ENCODE data around the gene CEP170B.
"Not testable (repeated sequence)": the region's sequence is repeated elsewhere in the genome, so short reads cannot be mapped to it uniquely, and the experiment has no call there.

Gene CEP170B

GRCh38 chr14:104933746-104934733 is 69.0 kb downstream of the CEP170B start:
- no peak for DNase-seq

GRCh38 chr14:104935026-104935650 is 70.1 kb downstream of the CEP170B start:
- peak; percentile 80 for DNase-seq

DNA sequence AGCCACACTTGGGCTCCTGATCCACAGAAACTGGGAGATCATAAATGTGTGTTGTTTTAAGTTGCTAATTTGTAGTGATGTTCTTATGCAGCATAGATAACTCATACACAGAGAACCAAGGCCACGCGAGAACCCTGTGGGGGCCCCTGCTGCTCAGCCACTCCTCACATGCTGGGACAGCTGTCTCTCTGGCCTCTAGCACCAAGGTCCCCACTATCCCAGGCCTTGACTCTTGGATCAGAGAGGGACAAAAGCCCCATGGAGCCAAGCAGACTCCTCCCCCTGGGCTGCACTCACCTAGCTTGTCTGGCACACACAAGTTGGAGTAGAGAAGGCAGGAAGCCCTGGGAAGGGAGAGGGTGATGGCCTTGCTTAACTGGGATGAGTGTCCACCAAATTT is 70.9 kb downstream of the CEP170B start:
- DNase-seq = no peak

DNA sequence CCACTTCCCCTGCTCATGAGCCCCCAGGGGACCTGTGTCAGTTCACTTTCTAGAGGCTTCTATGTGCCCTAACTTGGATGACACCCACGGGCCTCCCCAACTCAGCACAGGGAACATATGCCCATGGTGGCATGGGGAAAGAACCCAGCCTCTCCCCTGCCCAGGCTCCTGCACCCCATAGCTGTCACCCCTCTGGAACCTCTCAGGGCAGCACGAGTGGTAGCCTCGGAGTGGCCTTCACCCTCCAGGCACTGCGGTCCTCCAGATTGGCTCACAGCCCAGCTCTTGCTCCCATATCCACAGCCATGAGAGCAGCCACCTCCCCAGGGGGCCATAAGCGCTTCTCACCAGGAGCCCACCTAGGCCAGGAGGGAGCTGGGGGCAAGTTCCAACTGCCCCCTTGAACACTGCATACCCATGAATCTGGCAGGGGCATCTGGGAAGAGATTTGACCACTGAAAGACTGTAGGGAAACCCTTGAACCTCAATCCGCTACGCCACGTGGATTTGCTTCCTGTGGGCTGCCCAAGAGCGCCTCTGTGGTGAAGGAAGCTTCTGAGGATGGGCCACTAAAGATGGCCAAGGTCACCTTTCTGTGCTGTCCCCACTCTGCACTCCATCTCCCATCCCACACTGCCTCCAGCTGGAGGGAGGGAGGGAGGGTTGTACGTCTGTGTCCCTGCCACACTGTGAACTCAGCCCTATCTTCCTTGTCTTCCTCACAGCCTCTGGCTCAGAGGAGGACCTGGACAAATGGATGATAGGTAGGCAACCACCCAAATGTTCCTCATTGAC is 71.5 kb downstream of the CEP170B start:
- no peak for DNase-seq

GRCh38 chr14:104937161-104937560 is 72.1 kb downstream of the CEP170B start:
- no peak for DNase-seq

GRCh38 chr14:104937694-104938365 is 72.8 kb downstream of the CEP170B start:
- no peak for DNase-seq

GRCh38 chr14:104938436-104938835 is 73.4 kb downstream of the CEP170B start:
- no peak for DNase-seq

DNA sequence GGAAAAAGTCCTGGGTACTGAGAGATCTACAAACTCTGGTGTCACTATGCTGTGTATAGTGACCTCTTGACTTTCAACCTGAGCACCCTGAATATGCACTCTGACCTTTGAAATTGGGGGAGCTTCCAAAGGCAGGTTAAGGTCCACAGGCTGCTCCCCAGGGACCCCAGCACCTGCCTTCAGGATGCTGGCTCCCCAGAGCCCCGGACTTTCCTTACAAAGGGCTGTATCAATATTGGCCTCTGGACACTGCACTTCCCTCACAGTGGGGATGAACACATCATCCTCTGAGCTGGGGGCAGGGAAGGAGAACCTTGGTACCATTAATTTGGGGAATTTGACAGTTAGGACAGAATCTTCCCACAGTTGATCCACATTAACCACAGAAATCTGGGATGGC is 73.9 kb downstream of the CEP170B start:
- no peak for DNase-seq

DNA sequence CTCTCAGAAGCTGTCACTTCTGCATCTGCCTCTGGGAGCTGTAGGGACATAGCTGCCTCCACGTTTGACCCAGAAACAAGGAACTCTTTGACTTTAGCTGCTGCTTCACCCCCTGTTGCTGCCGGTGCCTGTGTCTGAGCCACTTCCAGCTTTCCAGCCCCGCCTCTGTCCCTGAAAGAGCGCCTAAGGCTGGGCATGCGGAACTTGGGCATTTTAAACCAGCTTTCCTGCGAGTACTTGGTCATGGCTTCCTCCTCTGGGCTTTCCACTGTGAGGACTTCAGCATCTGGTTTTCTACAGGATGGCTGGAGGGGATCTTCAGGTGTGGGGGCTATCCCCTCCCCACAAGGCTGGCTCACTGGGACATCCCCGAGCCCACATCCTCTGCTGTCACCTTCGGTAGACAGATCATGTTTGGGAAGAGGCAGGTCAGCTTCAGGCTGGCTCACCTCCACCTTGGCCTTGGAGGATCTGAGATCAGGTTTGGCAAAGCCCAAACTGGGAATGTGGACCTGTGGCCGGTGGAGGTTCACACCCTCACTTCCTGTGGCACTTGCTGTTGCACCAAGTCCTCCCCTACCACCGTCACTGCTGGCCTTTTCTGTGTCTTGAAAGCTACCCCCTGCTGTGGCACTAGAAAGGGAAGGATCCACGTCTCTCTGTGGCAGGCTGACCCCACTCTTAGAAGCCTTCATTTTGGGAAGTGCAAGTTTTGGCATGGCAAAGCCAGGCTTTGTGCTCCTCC is 74.8 kb downstream of the CEP170B start:
- no peak for DNase-seq

- no peak for DNase-seq
Observed at GRCh38 chr14:104940526-104941150, 75.6 kb downstream of the CEP170B start.

DNA sequence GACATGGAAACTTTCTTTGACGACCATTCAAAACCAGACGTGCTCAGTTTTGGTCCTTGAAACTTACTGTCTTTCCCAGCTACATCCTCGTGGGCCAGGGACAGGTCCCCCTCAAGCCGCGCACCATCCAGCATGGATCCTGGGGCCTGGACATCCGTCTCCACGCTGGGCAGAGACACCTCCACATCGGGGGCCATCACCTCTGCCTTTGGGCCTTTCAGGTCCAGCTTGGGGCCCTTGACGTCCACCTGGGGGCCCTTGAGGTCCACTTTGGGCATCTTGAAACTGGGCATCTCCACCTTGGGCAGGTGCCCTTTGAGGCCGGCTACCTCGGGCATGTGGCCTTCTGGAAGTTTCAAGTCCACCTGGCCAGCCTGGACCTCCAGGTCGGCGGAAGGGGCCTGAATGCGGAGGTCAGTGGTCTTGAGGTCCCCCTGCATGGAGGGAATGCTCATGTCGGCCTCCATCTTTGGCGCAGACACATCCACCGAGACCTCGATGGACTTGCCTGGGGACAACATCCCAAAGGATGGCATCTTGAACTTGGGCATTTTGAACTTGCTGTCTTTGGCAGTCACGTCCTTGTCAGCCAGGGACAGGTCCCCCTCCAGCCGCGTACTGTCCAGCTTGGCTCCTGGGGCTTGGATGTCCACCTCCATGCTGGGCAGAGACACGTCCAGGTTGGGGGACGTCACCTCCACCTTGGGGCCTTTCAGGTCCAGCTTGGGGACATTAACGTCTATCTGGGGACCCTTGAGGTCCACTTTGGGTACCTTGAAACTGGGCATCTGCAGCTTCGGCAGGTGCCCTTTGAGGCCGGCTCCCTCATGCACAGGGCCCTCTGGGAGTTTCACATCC is 76.7 kb downstream of the CEP170B start:
- no peak for DNase-seq

GRCh38 chr14:104942586-104942985 is 77.5 kb downstream of the CEP170B start:
- DNase-seq = no peak

DNA sequence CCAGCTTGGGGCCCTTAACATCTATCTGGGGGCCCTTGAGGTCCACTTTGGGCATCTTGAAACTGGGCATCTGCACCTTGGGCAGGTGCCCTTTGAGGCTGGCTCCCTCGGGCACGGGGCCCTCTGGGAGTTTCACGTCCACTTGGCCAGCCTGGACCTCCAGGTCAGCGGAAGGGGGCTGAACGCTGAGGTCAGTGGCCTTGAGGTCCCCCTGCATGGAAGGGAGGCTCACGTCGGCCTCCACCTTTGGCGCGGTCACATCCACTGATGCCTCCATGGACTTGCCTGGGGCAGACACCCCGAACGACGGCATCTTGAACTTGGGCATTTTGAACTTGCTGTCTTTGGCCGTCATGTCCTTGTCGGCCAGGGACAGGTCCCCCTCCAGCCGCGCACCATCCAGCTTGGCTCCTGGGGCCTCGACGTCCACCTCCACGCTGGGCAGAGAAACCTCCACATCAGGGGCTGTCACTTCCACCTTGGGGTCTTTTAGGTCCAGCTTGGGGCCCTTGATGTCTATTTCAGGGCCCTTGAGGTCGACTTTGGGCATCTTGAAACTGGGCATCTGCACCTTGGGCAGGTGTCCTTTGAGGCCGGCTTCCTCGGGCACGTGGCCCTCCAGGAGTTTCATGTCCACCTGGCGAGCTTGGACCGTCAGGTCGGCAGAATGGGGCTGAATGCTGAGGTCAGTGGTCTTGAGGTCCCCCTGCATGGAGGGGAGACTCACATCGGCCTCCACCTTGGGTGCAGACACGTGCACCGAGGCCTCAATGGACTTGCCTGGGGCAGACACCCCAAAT is 78.3 kb downstream of the CEP170B start:
- not testable (repeated sequence) for DNase-seq

GRCh38 chr14:104944016-104944308 is 78.9 kb downstream of the CEP170B start:
- DNase-seq = not testable (repeated sequence)

DNA sequence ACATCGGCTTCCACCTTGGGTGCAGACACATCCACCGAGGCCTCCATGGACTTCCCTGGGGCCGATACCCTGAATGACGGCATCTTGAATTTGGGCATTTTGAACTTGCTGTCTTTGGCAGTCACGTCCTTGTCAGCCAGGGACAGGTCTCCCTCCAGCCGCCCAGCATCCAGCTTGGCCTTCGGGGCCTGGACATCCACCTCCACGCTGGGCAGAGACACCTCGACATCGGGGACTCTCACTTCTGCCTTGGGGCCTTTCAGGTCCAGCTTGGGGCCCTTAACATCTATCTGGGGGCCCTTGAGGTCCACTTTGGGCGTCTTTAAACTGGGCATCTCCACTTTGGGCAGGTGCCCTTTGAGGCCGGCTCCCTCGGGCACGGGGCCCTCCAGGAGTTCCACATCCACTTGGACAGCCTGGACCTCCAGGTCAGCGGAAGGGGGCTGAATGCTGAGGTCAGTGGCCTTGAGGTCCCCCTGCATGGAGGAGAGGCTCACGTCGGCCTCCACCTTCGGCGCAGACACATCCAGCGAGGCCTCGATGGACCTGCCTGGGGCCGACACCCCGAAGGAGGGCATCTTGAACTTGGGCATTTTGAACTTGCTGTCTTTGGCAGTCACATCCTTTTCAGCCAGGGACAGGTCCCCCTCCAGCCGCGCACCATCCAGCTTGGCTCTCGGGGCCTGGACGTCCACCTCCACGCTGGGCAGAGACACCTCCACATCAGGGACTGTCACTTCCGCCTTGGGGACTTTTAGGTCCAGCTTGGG is 79.6 kb downstream of the CEP170B start:
- DNase-seq = not testable (repeated sequence)

- not testable (repeated sequence) for DNase-seq
Observed at GRCh38 chr14:104945266-104945665, 80.2 kb downstream of the CEP170B start.
